Stimulated activated naive CD4-positive, alpha-beta T cell treated with Interleukin-2 at 50 U/mL for 16 hours (primary cell): Measurements from ENCODE around the gene DLGAP1.
"Not testable (repeated sequence)": the region's sequence is repeated elsewhere in the genome, so short reads cannot be mapped to it uniquely, and the experiment has no call there.

Source experiments
- DNase-seq: peaks from one replicate; lab custom pipeline; 2025; lab: John Stamatoyannopoulos, UW

Gene DLGAP1

GRCh38 chr18:3720818-3721545 is 734.1 kb downstream of the DLGAP1 start:
- DNase-seq, result no peak

- DNase-seq, result no peak
Measured at GRCh38 chr18:3720159-3720558, 734.9 kb downstream of the DLGAP1 start.

- no peak for DNase-seq
Measured at GRCh38 chr18:3717376-3718025, 737.6 kb downstream of the DLGAP1 start.

- DNase-seq, result no peak
Measured at GRCh38 chr18:3716116-3716660, 738.9 kb downstream of the DLGAP1 start.

- DNase-seq, result no peak
Measured at GRCh38 chr18:3715231-3716080, 739.7 kb downstream of the DLGAP1 start.

- DNase-seq, result no peak
Measured at GRCh38 chr18:3713708-3714107, 741.4 kb downstream of the DLGAP1 start.

- no peak for DNase-seq
Measured at GRCh38 chr18:3713166-3713565, 741.9 kb downstream of the DLGAP1 start.

- DNase-seq, result no peak
Measured at GRCh38 chr18:3712491-3712890, 742.6 kb downstream of the DLGAP1 start.

GRCh38 chr18:3710712-3711301 is 744.3 kb downstream of the DLGAP1 start:
- DNase-seq, result no peak

GRCh38 chr18:3709205-3709604 is 745.9 kb downstream of the DLGAP1 start:
- no peak for DNase-seq

- DNase-seq, result no peak
Measured at GRCh38 chr18:3706279-3707097, 748.6 kb downstream of the DLGAP1 start.

- no peak for DNase-seq
Measured at GRCh38 chr18:3704556-3705344, 750.4 kb downstream of the DLGAP1 start.

- DNase-seq, result no peak
Measured at GRCh38 chr18:3703732-3704176, 751.4 kb downstream of the DLGAP1 start.

- not testable (repeated sequence) for DNase-seq
Measured at GRCh38 chr18:3699707-3700567, 755.2 kb downstream of the DLGAP1 start.

GRCh38 chr18:3694030-3694778 is 760.9 kb downstream of the DLGAP1 start:
- DNase-seq, result not testable (repeated sequence)

- DNase-seq, result no peak
Measured at GRCh38 chr18:3693410-3693809, 761.7 kb downstream of the DLGAP1 start.

GRCh38 chr18:3692691-3693090 is 762.4 kb downstream of the DLGAP1 start:
- DNase-seq, result no peak

GRCh38 chr18:3692113-3692621 is 762.9 kb downstream of the DLGAP1 start:
- no peak for DNase-seq
